Ishikawa (cell line): ENCODE measurements around the gene TLR2.

Experiments
- CEBPB ChIP-seq: IDR thresholded peaks from 2 replicates; pipeline ENCODE4 v1.6.1; 2012
- CREB1 ChIP-seq: IDR thresholded peaks from 2 replicates; pipeline ENCODE4 v1.6.1; 2012; ENCODE audit warnings: low read depth
- EGR1 ChIP-seq: IDR thresholded peaks from 2 replicates; pipeline ENCODE4 v1.6.1; 2012
- EP300 ChIP-seq: IDR thresholded peaks from 2 replicates; pipeline ENCODE4 v1.6.1; 2012; ENCODE audit warnings: borderline replicate concordance
- FOXM1 ChIP-seq: IDR thresholded peaks from 2 replicates; pipeline ENCODE4 v1.6.1; 2012; ENCODE audit warnings: low read depth, borderline replicate concordance
- MAX ChIP-seq: IDR thresholded peaks from 2 replicates; pipeline ENCODE4 v1.6.1; 2012
- NFIC ChIP-seq: IDR thresholded peaks from 2 replicates; pipeline ENCODE4 v1.6.1; 2012
- RAD21 ChIP-seq: IDR thresholded peaks from 2 replicates; pipeline ENCODE4 v1.6.1; 2012; ENCODE audit warnings: low read depth
- REST ChIP-seq: IDR thresholded peaks from 2 replicates; pipeline ENCODE4 v1.6.1; 2012; ENCODE audit warnings: low read depth, mild to moderate bottlenecking
- TAF1 ChIP-seq: IDR thresholded peaks from 2 replicates; pipeline ENCODE4 v1.6.1; 2012; ENCODE audit warnings: low read depth, mild to moderate bottlenecking
- TCF12 ChIP-seq: IDR thresholded peaks from 2 replicates; pipeline ENCODE4 v1.6.1; 2012; ENCODE audit warnings: low read depth
- TEAD4 ChIP-seq: IDR thresholded peaks from 2 replicates; pipeline ENCODE4 v1.6.1; 2012
- YY1 ChIP-seq: IDR thresholded peaks from 2 replicates; pipeline ENCODE4 v1.6.1; 2012; ENCODE audit warnings: low read depth
- ZBTB7A ChIP-seq: IDR thresholded peaks from 2 replicates; pipeline ENCODE4 v1.6.1; 2012; ENCODE audit warnings: low read depth
- TF ChIP-seq, protein P1 (sequence below): IDR thresholded peaks from 2 replicates; pipeline ENCODE4 v1.6.1; 2012

The TLR2 gene

DNA sequence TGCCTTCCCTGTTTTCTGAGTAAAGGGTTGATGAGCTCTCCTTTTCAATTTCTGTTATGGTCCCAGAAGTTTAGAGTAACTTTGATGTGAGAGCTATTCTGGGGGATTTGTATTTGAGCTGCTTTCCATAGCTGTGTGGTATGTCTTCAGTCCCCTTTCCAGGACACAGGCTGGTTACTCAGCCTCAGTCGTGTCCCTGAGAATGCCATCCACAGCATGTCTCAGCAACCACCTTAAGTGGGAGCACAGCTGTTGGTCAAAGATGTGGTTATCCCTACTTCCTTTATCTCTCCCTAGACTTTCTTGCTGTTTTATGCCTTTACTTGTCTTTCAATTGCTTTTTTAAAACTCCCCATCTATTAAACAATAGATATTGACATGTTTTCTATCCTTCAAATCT, 38.0 kb downstream of the TLR2 start:
- TF ChIP-seq, protein P1, sequence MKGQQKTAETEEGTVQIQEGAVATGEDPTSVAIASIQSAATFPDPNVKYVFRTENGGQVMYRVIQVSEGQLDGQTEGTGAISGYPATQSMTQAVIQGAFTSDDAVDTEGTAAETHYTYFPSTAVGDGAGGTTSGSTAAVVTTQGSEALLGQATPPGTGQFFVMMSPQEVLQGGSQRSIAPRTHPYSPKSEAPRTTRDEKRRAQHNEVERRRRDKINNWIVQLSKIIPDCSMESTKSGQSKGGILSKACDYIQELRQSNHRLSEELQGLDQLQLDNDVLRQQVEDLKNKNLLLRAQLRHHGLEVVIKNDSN = no peak
- TF ChIP-seq NFIC (no peak), CREB1 (no peak), TAF1 (no peak), YY1 (no peak), FOXM1 (no peak), MAX (no peak), REST (no peak), CEBPB (no peak), TEAD4 (no peak), RAD21 (no peak), EGR1 (no peak), ZBTB7A (no peak), EP300 (no peak)

GRCh38 chr4:153724606-153725005, 40.5 kb downstream of the TLR2 start:
- TF ChIP-seq YY1 = no peak
- no peak for TF ChIP-seq TCF12

- TF ChIP-seq EP300 (no peak), FOXM1 (no peak)
These were observed 41.2 kb downstream of the TLR2 start for GRCh38 chr4:153725136-153725830.

DNA sequence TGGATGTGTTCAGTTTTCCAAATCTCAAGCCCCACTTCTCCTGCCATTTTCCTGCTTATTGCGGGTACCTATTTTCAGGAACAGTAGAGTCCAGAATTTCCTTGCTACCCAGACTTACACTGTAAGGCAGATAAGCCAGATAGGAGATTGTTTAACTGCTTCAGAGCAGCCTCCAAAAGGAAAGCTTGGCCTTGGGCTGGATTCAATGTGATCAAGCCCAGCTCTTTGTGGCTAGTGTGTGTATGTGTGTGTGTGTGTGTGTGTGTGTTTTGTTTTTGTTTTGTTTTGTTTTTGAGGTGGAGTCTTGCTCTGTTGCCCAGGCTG, 41.7 kb downstream of the TLR2 start:
- TF ChIP-seq, protein P1 = no peak
- TF ChIP-seq RAD21 (no peak), CREB1 (no peak), ZBTB7A (no peak), REST (no peak), NFIC (no peak), CEBPB (no peak), TCF12 (no peak)

- TF ChIP-seq MAX = no peak
- no peak for TF ChIP-seq TEAD4
- TF ChIP-seq EP300 = no peak
- TF ChIP-seq NFIC = no peak
- no peak for TF ChIP-seq TCF12
These were observed 44.1 kb downstream of the TLR2 start for GRCh38 chr4:153728151-153728550.

DNA sequence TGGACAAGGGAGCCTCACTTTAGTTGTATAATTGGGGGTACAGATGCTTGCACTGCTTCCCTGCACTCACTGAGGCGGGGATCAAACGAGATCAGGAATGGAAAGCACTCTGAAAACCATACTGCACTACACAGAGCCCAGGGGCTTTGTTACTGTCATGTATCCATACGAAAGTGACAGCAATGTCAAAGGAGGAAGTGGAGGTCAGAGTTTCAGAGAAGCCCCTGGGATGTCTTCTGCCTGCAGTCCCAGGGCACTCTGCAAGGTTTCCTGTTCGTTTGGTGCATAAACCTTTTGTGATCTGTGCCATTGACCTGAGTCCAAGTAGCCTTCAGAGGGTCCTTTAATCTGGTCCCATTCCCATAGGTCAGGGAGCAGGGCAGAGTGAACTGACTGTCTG, 44.6 kb downstream of the TLR2 start:
- TF ChIP-seq ZBTB7A = no peak
- TF ChIP-seq TEAD4 = no peak
- no peak for TF ChIP-seq EGR1
- TF ChIP-seq TCF12 = no peak
- no peak for TF ChIP-seq EP300
- TF ChIP-seq RAD21 = no peak
- TF ChIP-seq TAF1 = no peak
- TF ChIP-seq CEBPB = no peak
- TF ChIP-seq CREB1 = no peak
- TF ChIP-seq REST = no peak
- TF ChIP-seq, protein P1 = no peak
- TF ChIP-seq NFIC = no peak
- TF ChIP-seq YY1 = no peak
- TF ChIP-seq MAX = no peak
- TF ChIP-seq FOXM1 = no peak
